C4-2B (cell line): Measurements from ENCODE around the gene CDC42BPB.

Experiments used
- H3K27ac ChIP-seq: fragments of 450-650 bp; 2 replicates; pipeline ENCODE4 v1.5.1; 2017
- CTCF ChIP-seq: fragments of 450-650 bp; conservative IDR thresholded peaks from 2 replicates; pipeline ENCODE4 v1.5.1; 2017; ENCODE audit warnings: mild to moderate bottlenecking
- ZFX ChIP-seq: fragments of 450-650 bp; IDR thresholded peaks from 2 replicates; pipeline ENCODE4 v1.6.1; 2017

CDC42BPB gene

DNA sequence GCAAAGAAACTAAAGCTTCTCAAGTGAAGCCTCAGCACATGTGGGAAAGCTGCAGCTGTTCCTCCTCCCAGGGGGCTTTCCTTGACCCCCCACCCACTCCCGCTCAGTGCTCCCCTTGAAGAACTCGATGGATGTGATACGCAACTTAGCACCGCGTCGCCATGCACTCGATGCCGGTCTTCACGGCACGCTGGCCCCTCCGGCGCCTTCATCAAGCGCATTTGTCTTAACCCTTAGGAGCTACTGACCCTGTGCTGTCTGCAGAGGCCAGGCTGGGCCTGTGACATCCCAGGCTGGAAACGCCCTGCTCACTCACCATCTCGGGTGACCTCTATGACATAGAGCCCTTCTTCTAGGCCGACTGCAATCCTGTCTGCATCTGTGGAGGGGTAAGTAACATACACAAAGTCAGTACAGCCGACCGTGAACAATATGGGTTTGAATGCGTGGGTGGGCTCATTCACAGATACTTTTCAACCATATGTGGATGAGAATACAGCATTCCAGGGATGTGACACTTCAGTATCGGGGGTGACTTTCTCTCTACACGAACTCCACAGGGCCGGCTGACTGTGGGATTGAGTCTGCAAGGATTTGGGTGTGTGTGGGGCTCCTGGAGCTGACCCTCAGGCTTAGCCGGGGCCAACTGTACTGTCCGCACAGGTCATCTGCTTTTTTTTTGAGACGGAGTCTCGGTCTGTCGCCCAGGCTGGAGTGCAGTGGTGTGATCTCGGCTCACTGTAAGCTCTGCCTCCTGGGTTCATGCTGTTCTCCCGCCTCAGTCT, 111.8 kb downstream of the CDC42BPB start:
- no peak overlapping the region for H3K27ac ChIP-seq
- TF ChIP-seq ZFX = no peak
- no peak for TF ChIP-seq CTCF

DNA sequence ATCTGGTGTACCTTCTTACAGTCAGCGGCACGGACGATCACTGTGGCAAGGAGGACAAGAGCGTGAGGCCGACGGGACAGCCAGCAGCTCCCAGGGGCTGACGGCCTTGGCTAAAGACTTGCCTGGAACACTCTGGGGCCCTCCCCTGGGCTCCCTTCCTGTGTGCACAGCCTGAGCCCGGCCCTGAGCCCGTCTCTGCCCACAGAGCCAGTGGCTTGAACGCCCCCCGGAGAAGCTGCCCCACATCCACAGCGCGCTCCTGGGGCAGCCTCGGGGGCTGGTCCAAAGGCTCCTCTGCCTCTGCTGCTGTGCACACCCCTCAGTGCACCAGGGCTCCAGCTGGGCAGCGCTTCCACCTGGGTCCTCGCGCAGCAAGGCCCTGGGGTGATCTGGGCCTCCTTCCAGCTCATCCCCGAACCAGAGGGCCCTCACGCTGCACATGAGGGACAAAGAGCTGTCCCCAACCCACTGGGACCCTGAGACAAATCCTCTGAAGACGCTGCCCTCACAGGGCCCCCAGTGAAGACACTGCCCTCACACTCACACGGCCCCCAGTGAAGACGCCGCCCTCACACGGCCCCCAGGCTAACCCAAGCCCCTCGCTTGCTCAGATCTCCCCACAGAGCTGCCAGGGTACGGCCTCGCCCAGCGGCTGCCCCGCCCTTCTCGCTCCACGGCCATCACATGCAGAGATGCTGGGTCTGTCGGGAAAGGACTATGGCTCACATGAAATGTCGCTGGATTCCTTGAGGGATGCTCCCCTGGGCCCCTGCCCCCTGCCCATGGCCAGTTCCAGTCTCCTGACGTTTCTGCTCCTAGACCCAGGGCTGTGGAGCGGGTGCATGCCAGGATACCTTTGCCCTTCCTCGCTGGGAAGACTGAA, 112.7 kb downstream of the CDC42BPB start:
- TF ChIP-seq ZFX (no peak), CTCF (no peak)
- H3K27ac ChIP-seq = no peak overlapping the region

- no peak for TF ChIP-seq CTCF
- TF ChIP-seq ZFX = no peak
- H3K27ac ChIP-seq = no peak overlapping the region
Measured at GRCh38 chr14:102943979-102944378, 113.4 kb downstream of the CDC42BPB start.

- TF ChIP-seq ZFX = no peak
- TF ChIP-seq CTCF = no peak
- no peak overlapping the region for H3K27ac ChIP-seq
Measured at GRCh38 chr14:102943454-102943853, 113.9 kb downstream of the CDC42BPB start.

- TF ChIP-seq CTCF (no peak), ZFX (no peak)
- no peak overlapping the region for H3K27ac ChIP-seq
Measured at GRCh38 chr14:102942069-102942468, 115.3 kb downstream of the CDC42BPB start.

DNA sequence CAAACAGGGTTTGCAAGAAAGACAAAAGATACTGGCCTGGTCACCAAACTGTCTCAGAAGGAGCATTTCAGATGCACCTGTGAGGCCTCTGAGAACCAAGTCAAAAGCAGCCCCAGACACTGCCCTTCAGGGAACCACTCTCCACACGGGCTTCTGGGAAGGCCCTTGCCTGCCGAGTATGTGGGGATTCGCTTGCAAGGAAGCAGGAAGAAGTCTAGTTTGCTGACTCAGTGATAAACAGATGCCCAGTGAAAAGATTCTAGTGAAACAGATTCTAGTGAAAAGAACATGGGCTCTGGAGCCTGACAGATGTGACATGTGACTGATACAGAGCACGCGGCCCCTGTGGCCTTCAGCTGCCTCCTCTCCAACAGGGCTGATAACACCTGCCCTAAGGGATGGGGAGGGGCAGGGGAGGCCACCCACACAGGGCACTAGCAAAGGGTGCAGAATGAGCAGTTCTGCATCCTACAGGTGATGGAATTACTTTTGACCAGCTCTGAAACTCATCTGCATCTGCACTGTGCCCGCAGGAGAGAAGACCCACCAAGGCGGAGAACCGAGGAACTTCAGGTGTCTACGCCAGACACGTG, 115.8 kb downstream of the CDC42BPB start:
- no peak for TF ChIP-seq ZFX
- no peak for TF ChIP-seq CTCF
- H3K27ac ChIP-seq = no peak overlapping the region
